PC-9 (cell line): Measurements from ENCODE around the gene ARID4A. TPM values are rescaled to one million over a fixed set of nuclear protein-coding genes. Genes with fewer than 3 reads are reported as not detected.

Experiments used
- BruUV-seq: library from RNA; stranded (reverse); fragments of 400-500 nt; replicated peaks from 2 replicates; lab custom pipeline; 2021; lab: Mats Ljungman, UMichigan
- CTCF ChIA-PET: fragments of 300-600 bp; sonication (Branson Sonifier 250); formaldehyde crosslinking; loops from one replicate; lab custom pipeline; 2022; ENCODE audit warnings: antibody characterized with exemption; lab: Charles Lee
- POLR2A ChIA-PET: fragments of 300-600 bp; sonication (Branson Sonifier 250); formaldehyde crosslinking; loops from one replicate; lab custom pipeline; 2022; ENCODE audit warnings: antibody characterized with exemption; ENCODE audit not compliant: unreplicated experiment; lab: Charles Lee
- DNase-seq, 2 experiments: peaks; one replicate each; pipeline versions ENCODE4 v3.0.0 to v3.0.0-alpha.2; 2015 to 2022; ENCODE audit warnings: mixed read lengths in 1 of 2
- H2AFZ ChIP-seq: fragments of 200-600 bp; sonication (generic); 2 replicates; pipeline ENCODE4 v1.8.1; 2017; ENCODE audit warnings: antibody characterized with exemption
- H3F3A ChIP-seq: fragments of 200-600 bp; sonication (generic); 2 replicates; pipeline ENCODE4 v1.8.1; 2017; ENCODE audit warnings: antibody characterized with exemption, mild to moderate bottlenecking, low read depth; ENCODE audit not compliant: insufficient read depth
- H3K27ac ChIP-seq: fragments of 200-600 bp; sonication (generic); 2 replicates; pipeline ENCODE4 v1.6.1; 2016; ENCODE audit warnings: mixed run types
- H3K27me3 ChIP-seq: fragments of 200-600 bp; sonication (generic); 2 replicates; pipeline ENCODE4 v1.6.1; 2016; ENCODE audit warnings: low read depth, mixed run types; ENCODE audit not compliant: insufficient read depth
- H3K36me3 ChIP-seq: fragments of 200-600 bp; sonication (generic); 2 replicates; pipeline ENCODE4 v1.6.1; 2016; ENCODE audit warnings: low read depth, mixed run types
- H3K4me1 ChIP-seq: fragments of 200-600 bp; sonication (generic); replicated peaks from 2 replicates; pipeline ENCODE4 v1.6.1; 2016; ENCODE audit warnings: mixed run types; ENCODE audit not compliant: insufficient read depth
- H3K4me2 ChIP-seq: fragments of 200-600 bp; sonication (generic); 2 replicates; pipeline ENCODE4 v1.6.1; 2017; ENCODE audit warnings: mixed run types
- H3K4me3 ChIP-seq: fragments of 200-600 bp; sonication (generic); 2 replicates; pipeline ENCODE4 v1.6.1; 2016; ENCODE audit warnings: mixed run types
- H3K79me2 ChIP-seq: fragments of 200-600 bp; sonication (generic); 2 replicates; pipeline ENCODE4 v1.6.1; 2017; ENCODE audit warnings: low read depth, mixed run types
- H3K9me2 ChIP-seq: fragments of 200-600 bp; sonication (generic); 2 replicates; pipeline ENCODE4 v1.8.1; 2017; ENCODE audit warnings: mild to moderate bottlenecking; ENCODE audit not compliant: insufficient read depth
- H3K9me3 ChIP-seq: fragments of 200-600 bp; sonication (generic); 2 replicates; pipeline ENCODE4 v1.8.1; 2016; ENCODE audit warnings: low read depth; ENCODE audit not compliant: insufficient read depth
- H4K20me1 ChIP-seq: fragments of 200-600 bp; sonication (generic); 2 replicates; pipeline ENCODE4 v1.8.1; 2017; ENCODE audit not compliant: insufficient read depth
- EZH2 ChIP-seq: fragments of 200-600 bp; sonication (generic); IDR thresholded peaks from 2 replicates; pipeline ENCODE4 v1.8.0; 2017; ENCODE audit warnings: antibody characterized with exemption, low read depth
- intact Hi-C: fragments of 100-400 bp; cut with micrococcal nuclease; formaldehyde crosslinking; loops from one replicate; pipeline ENCODE4 v1.10.0; 2022; ENCODE audit not compliant: unreplicated experiment
- total RNA-seq: library from RNA; stranded (reverse); gene quantifications from 2 replicates; pipeline ENCODE4 v1.2.3, GENCODE V29; 2021
- TF ChIP-seq, protein P1 (sequence below): fragments of 200-600 bp; sonication (generic); conservative IDR thresholded peaks from 2 replicates; pipeline ENCODE4 v1.6.1; 2017; ENCODE audit warnings: mixed run types, antibody characterized with exemption, mild to moderate bottlenecking, moderate library complexity

ARID4A gene
- total RNA-seq, 1 experiment from 2014 or later: 22.2 TPM

DNA sequence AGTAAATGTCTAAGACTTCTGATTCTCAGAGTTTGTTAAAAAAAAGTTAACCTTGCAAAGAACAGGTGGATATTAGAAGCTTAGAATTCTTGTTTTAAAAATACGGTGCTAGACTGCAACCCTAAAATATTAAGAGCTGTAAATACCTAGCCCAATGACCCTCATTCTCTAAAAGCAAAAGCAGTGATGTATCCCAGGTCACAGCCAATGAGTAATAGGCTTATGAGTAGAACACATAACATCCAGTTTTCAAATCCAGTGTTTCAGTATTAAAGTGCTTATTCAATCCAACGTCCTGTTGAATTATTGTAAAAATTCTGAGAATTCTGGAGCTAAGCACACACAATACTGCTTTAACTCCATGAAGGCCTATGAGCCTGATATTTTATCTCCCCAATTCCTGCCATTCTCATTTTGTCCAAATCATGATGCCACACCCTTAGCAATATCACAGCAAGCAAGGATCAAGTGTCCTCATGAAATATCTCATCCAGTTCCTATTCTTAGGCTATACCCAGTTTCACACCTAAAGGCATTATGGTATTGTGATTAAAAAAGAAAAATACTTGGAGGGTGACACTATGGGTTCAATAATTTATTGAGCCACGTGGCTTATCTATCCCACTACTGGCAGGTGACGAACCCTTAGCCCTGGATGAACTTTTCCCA, 15.3 kb upstream of the ARID4A start:
- H4K20me1 ChIP-seq: peaks cover 48% of the 10 kb centered on the region
- no peaks in the 10 kb centered on the region for H3K27me3 ChIP-seq
- ChIA-PET CTCF (no interaction called here), POLR2A (no interaction called here)
- no peak overlapping the region for H3K27ac ChIP-seq
- no peaks in the 10 kb centered on the region for H3K9me3 ChIP-seq
- intact Hi-C loops: no loop called here
- no peak overlapping the region for H3K4me2 ChIP-seq
- no TSS peak for BruUV-seq
- no peak overlapping the region for H2AFZ ChIP-seq
- no peak overlapping the region for H3K4me3 ChIP-seq
- peaks cover 73% of the 10 kb centered on the region for H3K79me2 ChIP-seq
- H3F3A ChIP-seq: no peaks in the 10 kb centered on the region; the same call in 1 of the 2 replicates
- no peaks in the 10 kb centered on the region for H3K9me2 ChIP-seq
- TF ChIP-seq EZH2: no peak
- TF ChIP-seq, protein P1, sequence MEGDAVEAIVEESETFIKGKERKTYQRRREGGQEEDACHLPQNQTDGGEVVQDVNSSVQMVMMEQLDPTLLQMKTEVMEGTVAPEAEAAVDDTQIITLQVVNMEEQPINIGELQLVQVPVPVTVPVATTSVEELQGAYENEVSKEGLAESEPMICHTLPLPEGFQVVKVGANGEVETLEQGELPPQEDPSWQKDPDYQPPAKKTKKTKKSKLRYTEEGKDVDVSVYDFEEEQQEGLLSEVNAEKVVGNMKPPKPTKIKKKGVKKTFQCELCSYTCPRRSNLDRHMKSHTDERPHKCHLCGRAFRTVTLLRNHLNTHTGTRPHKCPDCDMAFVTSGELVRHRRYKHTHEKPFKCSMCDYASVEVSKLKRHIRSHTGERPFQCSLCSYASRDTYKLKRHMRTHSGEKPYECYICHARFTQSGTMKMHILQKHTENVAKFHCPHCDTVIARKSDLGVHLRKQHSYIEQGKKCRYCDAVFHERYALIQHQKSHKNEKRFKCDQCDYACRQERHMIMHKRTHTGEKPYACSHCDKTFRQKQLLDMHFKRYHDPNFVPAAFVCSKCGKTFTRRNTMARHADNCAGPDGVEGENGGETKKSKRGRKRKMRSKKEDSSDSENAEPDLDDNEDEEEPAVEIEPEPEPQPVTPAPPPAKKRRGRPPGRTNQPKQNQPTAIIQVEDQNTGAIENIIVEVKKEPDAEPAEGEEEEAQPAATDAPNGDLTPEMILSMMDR: no peak
- H3K36me3 ChIP-seq: peaks cover 38% of the 10 kb centered on the region
- H3K4me1 ChIP-seq: no peaks in the 10 kb centered on the region
- no peak for DNase-seq

DNA sequence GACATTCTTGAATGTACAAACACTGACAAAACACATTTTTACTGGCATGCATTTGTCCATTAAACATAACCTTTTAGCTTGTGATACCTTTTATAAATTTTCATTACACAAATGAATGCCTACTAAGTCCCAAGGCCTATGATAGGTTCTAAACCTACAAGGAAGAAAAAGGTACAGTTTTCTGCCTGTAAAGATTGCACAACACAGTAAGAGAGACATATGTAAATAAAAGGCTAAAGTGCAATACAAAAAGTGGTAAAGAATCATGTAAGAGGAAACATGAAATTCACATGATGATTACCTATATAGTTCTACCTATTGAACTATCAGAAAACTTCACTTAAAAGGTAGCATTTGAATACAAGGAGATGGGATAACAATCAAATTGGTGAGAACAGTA, 14.6 kb upstream of the ARID4A start:
- H3K27me3 ChIP-seq: no peaks in the 10 kb centered on the region
- no peak overlapping the region for H2AFZ ChIP-seq
- H3K4me2 ChIP-seq: no peak overlapping the region
- no TSS peak for BruUV-seq
- peaks cover 72% of the 10 kb centered on the region for H3K79me2 ChIP-seq
- no peak overlapping the region for H3K27ac ChIP-seq
- no peaks in the 10 kb centered on the region for H3K4me1 ChIP-seq
- peaks cover 43% of the 10 kb centered on the region for H3K36me3 ChIP-seq
- ChIA-PET POLR2A (no interaction called here), CTCF (no interaction called here)
- TF ChIP-seq, protein P1: no peak
- TF ChIP-seq EZH2: no peak
- DNase-seq: no peak
- peaks cover 46% of the 10 kb centered on the region for H4K20me1 ChIP-seq
- intact Hi-C loops: no loop called here
- H3K9me3 ChIP-seq: no peaks in the 10 kb centered on the region
- H3K9me2 ChIP-seq: no peaks in the 10 kb centered on the region
- no peaks in the 10 kb centered on the region; the same call in 1 of the 2 replicates for H3F3A ChIP-seq
- no peak overlapping the region for H3K4me3 ChIP-seq

DNA sequence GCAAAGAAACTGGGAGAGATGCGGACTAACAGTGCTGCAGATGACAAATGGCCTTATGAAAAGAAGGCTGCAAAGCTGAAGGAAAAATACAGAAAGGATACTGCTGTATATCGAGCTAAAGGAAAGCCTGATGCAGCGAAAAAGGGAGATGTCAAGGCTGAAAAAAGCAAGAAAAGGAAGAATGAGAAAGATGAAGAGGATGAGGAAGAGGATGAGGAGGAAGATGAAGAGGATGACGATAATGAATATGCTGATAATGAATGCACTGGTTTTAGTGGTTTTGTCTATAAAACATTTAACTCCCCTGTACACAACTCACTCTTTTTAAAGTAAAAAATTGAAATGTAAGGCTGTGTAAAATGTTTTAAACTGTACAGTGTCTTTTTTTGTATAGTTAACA, 13.2 kb upstream of the ARID4A start:
- TF ChIP-seq, protein P1: no peak
- no peak for TF ChIP-seq EZH2
- BruUV-seq: no TSS peak
- H3K9me3 ChIP-seq: no peaks in the 10 kb centered on the region
- no peak overlapping the region for H3K4me2 ChIP-seq
- H3K36me3 ChIP-seq: peaks cover 42% of the 10 kb centered on the region
- no peak overlapping the region for H3K4me3 ChIP-seq
- POLR2A ChIA-PET: no interaction called here
- H3F3A ChIP-seq: peaks cover 5% of the 10 kb centered on the region
- CTCF ChIA-PET: no interaction called here
- peaks cover 43% of the 10 kb centered on the region for H4K20me1 ChIP-seq
- no peaks in the 10 kb centered on the region for H3K4me1 ChIP-seq
- H2AFZ ChIP-seq: no peak overlapping the region
- DNase-seq: no peak
- no peaks in the 10 kb centered on the region for H3K27me3 ChIP-seq
- H3K79me2 ChIP-seq: peaks cover 71% of the 10 kb centered on the region
- intact Hi-C loops: no loop called here
- no peaks in the 10 kb centered on the region for H3K9me2 ChIP-seq
- H3K27ac ChIP-seq: no peak overlapping the region
